VCaP (cell line): ENCODE measurements around the gene VDR.

Source experiments
- H3K27ac ChIP-seq: fragments of 450-650 bp; 2 replicates; pipeline ENCODE4 v1.5.1; 2017
- TF ChIP-seq, protein P1 (sequence below): fragments of 450-650 bp; conservative IDR thresholded peaks from 2 replicates; pipeline ENCODE4 v1.5.1; 2017; ENCODE audit warnings: mild to moderate bottlenecking, moderate library complexity

VDR gene

DNA sequence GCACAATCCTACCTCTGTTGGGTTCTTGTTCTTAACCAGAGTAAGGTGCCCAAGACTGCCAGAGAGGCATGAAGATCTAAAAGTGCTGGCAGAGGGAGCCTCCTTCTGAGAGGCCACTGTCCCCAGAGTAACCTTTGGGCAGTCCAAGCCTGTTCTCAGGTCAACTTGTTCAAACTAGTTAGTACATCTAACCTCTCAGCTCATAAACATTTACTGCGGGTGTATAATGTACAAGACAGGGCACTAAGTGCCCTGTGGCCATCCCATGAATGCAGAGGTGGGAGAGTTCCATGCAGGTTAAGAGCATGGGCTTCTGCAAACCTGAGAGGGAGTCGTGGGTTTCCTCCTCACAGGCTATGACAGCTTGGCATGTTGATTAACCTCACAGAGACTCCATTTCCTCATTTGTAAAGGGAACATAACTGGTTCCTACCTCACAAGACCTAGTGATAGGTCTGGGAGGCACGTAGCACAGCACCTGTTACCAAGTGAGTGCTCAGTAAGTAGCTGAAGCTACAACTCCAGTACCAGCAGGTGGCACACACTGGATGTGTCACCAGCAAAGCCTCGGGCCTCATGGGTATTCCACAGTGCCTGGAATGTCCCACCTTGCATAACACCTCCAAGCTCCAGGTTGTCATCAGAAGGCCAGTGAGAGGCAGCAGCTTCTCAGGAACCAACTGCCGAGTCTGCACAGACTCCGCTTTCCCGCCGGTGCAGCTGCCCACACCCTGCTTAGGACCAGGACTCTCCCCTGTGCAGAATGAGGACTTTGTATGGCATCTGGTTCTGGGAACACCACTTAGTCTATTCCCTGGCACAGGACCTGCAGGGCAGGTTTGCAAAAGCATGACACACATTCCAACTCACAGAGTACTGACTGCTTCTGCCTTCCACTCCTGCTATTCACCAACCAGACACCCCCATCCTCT, 4.4 kb downstream of the VDR start:
- TF ChIP-seq, protein P1, sequence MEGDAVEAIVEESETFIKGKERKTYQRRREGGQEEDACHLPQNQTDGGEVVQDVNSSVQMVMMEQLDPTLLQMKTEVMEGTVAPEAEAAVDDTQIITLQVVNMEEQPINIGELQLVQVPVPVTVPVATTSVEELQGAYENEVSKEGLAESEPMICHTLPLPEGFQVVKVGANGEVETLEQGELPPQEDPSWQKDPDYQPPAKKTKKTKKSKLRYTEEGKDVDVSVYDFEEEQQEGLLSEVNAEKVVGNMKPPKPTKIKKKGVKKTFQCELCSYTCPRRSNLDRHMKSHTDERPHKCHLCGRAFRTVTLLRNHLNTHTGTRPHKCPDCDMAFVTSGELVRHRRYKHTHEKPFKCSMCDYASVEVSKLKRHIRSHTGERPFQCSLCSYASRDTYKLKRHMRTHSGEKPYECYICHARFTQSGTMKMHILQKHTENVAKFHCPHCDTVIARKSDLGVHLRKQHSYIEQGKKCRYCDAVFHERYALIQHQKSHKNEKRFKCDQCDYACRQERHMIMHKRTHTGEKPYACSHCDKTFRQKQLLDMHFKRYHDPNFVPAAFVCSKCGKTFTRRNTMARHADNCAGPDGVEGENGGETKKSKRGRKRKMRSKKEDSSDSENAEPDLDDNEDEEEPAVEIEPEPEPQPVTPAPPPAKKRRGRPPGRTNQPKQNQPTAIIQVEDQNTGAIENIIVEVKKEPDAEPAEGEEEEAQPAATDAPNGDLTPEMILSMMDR: peak; percentile 43
- H3K27ac ChIP-seq: peak overlapping the region; percentile 22; the same call in 1 of the 2 replicates

DNA sequence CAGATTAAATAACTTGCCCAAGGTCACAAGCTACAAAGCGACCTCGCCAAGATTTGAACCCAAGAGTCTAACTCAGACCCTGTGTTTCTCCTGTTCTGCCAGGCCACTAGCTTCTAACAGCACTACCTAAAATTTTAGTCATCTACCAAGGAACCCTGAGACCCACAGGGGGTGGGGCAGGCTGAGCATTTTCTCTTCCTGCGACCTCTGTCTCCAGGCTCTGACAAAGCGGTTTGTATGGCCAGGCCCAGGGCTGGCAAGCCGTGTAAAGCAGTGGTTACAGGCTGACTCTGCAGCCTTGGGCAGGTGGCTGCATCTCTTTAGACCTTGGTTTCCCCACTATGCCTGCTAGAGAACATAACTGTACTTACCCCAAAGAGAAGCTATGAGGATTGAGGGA, 5.3 kb downstream of the VDR start:
- TF ChIP-seq, protein P1: no peak
- no peak overlapping the region for H3K27ac ChIP-seq

DNA sequence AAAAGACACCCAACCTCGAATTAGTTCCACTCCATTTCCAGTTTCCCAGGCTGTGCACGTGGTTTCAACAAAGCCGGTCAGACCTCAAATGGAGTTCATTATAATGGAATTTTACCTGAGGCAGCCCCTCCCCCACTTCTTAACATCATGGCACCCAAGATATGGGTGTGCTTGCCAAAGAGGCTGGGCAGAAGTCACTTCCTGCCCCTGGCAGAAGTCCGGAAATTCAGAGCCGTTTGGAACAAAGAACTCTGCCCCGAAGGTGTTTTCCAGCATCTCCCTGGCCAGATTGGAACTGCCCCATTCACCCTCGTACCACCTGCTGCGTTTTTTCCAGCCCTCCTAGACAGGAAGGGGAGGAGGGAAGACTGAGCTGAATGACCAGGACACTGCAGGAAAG, 8.2 kb downstream of the VDR start:
- TF ChIP-seq, protein P1: no peak
- peak overlapping the region; percentile 64 for H3K27ac ChIP-seq

DNA sequence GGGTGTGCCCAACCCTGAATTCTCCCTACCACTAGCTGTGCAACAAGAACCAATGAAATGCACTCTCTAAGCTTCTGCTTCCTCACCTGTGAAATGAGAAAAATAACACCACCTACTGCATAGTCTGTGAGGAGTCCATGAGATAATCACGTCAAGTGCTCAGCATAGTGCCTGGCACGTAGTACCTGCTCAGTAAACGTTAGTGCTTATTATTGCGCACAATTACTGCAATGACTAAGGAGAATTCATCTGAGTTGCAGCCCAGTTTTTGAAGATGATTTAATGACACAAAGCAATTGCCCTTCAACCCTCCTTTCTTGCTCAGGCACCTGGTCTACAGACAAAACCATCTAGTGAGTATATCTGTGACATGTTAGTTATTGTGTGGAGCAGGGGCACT, 8.8 kb downstream of the VDR start:
- TF ChIP-seq, protein P1: no peak
- peak overlapping the region; percentile 64 for H3K27ac ChIP-seq

DNA sequence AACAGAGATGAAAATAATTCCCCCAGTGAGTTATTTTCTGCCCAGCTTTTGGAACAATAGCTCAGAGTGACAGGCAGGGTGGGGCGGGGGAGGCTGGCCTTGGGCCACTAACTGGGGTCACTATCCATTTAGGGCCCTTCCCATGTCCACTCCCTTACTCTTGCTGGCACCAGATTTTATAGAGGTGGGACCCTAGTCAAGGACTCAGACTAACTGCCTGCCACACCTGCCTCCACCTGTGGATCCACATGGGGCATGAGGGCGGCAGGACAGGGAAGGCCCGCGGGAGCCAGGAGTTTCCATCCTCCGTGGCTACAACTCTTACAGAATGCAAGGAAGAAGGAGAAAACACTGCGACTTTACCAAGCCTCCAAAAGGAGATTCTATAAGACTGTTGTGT, 10.1 kb downstream of the VDR start:
- TF ChIP-seq, protein P1: no peak

DNA sequence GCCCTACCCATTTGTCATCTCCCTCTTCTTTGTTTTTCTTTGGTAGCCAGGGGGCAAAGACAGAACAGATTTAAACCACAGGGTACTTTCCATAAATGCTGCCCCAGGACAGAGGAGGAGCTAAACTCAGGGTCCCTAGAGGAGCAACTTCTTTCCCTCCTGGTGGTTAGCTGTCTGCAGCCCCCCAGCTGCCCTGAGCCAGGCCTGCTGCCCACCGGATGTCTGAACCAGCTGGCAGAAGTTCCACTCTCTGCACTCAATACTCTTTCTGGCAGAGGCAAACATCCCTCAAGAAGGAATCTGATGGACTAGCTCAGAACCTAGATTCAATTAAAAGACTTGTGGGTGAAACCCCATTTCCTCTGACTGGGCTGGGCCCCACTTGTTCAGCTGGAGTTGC, 10.7 kb downstream of the VDR start:
- TF ChIP-seq, protein P1: no peak

More for the DNA sequence above, 10.1 kb downstream of the VDR start:
- H3K27ac ChIP-seq: no peak overlapping the region

DNA sequence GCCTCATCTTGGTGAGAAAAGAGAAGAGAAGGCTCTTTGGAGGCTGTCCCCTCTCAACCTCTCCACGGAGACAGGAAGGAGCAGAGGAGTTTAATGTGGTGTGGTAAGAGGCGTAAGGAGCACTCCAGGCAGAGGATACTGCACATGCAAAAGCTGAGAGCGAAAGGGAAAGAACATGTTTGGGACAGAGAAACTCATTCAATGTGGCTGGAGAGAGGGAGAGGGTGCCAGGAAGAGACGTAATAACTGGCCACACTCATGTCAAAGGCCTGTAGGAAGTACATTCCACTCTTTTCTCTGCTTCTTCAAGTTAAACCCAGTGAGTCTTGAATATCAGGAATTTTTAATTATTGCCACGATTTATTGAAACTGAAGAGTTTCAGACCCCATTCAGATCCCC, 12.0 kb downstream of the VDR start:
- no peak overlapping the region for H3K27ac ChIP-seq

More for the DNA sequence above, 10.7 kb downstream of the VDR start:
- no peak overlapping the region for H3K27ac ChIP-seq

More for the DNA sequence above, 12.0 kb downstream of the VDR start:
- TF ChIP-seq, protein P1: no peak
